PC-9 (cell line): Measurements from ENCODE around the gene GLT1D1. TPM values are rescaled to one million over a fixed set of nuclear protein-coding genes. Genes with fewer than 3 reads are reported as not detected.

Experiments used
- BruUV-seq: library from RNA; stranded (reverse); fragments of 400-500 nt; replicated peaks from 2 replicates; lab custom pipeline; 2021; lab: Mats Ljungman, UMichigan
- CTCF ChIA-PET: fragments of 300-600 bp; sonication (Branson Sonifier 250); formaldehyde crosslinking; loops from one replicate; lab custom pipeline; 2022; ENCODE audit warnings: antibody characterized with exemption; lab: Charles Lee
- POLR2A ChIA-PET: fragments of 300-600 bp; sonication (Branson Sonifier 250); formaldehyde crosslinking; loops from one replicate; lab custom pipeline; 2022; ENCODE audit warnings: antibody characterized with exemption; ENCODE audit not compliant: unreplicated experiment; lab: Charles Lee
- DNase-seq, 2 experiments: peaks; one replicate each; pipeline versions ENCODE4 v3.0.0 to v3.0.0-alpha.2; 2015 to 2022; ENCODE audit warnings: mixed read lengths in 1 of 2
- H2AFZ ChIP-seq: fragments of 200-600 bp; sonication (generic); 2 replicates; pipeline ENCODE4 v1.8.1; 2017; ENCODE audit warnings: antibody characterized with exemption
- H3F3A ChIP-seq: fragments of 200-600 bp; sonication (generic); 2 replicates; pipeline ENCODE4 v1.8.1; 2017; ENCODE audit warnings: antibody characterized with exemption, mild to moderate bottlenecking, low read depth; ENCODE audit not compliant: insufficient read depth
- H3K27ac ChIP-seq: fragments of 200-600 bp; sonication (generic); 2 replicates; pipeline ENCODE4 v1.6.1; 2016; ENCODE audit warnings: mixed run types
- H3K27me3 ChIP-seq: fragments of 200-600 bp; sonication (generic); 2 replicates; pipeline ENCODE4 v1.6.1; 2016; ENCODE audit warnings: low read depth, mixed run types; ENCODE audit not compliant: insufficient read depth
- H3K36me3 ChIP-seq: fragments of 200-600 bp; sonication (generic); 2 replicates; pipeline ENCODE4 v1.6.1; 2016; ENCODE audit warnings: low read depth, mixed run types
- H3K4me1 ChIP-seq: fragments of 200-600 bp; sonication (generic); replicated peaks from 2 replicates; pipeline ENCODE4 v1.6.1; 2016; ENCODE audit warnings: mixed run types; ENCODE audit not compliant: insufficient read depth
- H3K4me2 ChIP-seq: fragments of 200-600 bp; sonication (generic); 2 replicates; pipeline ENCODE4 v1.6.1; 2017; ENCODE audit warnings: mixed run types
- H3K4me3 ChIP-seq: fragments of 200-600 bp; sonication (generic); 2 replicates; pipeline ENCODE4 v1.6.1; 2016; ENCODE audit warnings: mixed run types
- H3K79me2 ChIP-seq: fragments of 200-600 bp; sonication (generic); 2 replicates; pipeline ENCODE4 v1.6.1; 2017; ENCODE audit warnings: low read depth, mixed run types
- H3K9me2 ChIP-seq: fragments of 200-600 bp; sonication (generic); 2 replicates; pipeline ENCODE4 v1.8.1; 2017; ENCODE audit warnings: mild to moderate bottlenecking; ENCODE audit not compliant: insufficient read depth
- H3K9me3 ChIP-seq: fragments of 200-600 bp; sonication (generic); 2 replicates; pipeline ENCODE4 v1.8.1; 2016; ENCODE audit warnings: low read depth; ENCODE audit not compliant: insufficient read depth
- H4K20me1 ChIP-seq: fragments of 200-600 bp; sonication (generic); 2 replicates; pipeline ENCODE4 v1.8.1; 2017; ENCODE audit not compliant: insufficient read depth
- EZH2 ChIP-seq: fragments of 200-600 bp; sonication (generic); IDR thresholded peaks from 2 replicates; pipeline ENCODE4 v1.8.0; 2017; ENCODE audit warnings: antibody characterized with exemption, low read depth
- intact Hi-C: fragments of 100-400 bp; cut with micrococcal nuclease; formaldehyde crosslinking; loops from one replicate; pipeline ENCODE4 v1.10.0; 2022; ENCODE audit not compliant: unreplicated experiment
- total RNA-seq: library from RNA; stranded (reverse); gene quantifications from 2 replicates; pipeline ENCODE4 v1.2.3, GENCODE V29; 2021
- TF ChIP-seq, protein P1 (sequence below): fragments of 200-600 bp; sonication (generic); conservative IDR thresholded peaks from 2 replicates; pipeline ENCODE4 v1.6.1; 2017; ENCODE audit warnings: mixed run types, antibody characterized with exemption, mild to moderate bottlenecking, moderate library complexity

The GLT1D1 gene
- total RNA-seq, 1 experiment from 2014 or later, result not detected

DNA sequence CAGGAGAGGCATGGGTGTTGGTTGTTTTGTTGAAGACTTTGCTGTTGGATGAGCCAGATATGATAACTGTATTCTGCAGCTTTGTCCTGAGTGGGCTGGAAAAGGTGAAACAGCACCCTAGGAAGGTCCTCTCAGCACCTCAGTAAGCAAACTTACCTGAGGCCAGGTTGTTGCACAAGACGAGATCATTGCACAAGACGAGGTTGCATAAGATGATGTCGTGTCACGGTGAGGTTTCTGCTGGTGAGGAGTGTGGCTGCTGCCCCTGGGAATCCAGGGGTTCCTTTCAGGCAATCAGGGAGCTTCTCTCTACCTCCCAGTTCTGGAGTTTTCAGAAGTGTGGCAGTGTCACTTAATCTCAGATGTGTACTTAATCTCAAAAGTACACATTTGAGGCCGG, 85.6 kb downstream of the GLT1D1 start:
- TF ChIP-seq, protein P1, sequence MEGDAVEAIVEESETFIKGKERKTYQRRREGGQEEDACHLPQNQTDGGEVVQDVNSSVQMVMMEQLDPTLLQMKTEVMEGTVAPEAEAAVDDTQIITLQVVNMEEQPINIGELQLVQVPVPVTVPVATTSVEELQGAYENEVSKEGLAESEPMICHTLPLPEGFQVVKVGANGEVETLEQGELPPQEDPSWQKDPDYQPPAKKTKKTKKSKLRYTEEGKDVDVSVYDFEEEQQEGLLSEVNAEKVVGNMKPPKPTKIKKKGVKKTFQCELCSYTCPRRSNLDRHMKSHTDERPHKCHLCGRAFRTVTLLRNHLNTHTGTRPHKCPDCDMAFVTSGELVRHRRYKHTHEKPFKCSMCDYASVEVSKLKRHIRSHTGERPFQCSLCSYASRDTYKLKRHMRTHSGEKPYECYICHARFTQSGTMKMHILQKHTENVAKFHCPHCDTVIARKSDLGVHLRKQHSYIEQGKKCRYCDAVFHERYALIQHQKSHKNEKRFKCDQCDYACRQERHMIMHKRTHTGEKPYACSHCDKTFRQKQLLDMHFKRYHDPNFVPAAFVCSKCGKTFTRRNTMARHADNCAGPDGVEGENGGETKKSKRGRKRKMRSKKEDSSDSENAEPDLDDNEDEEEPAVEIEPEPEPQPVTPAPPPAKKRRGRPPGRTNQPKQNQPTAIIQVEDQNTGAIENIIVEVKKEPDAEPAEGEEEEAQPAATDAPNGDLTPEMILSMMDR, result no peak
- no peak for TF ChIP-seq EZH2
- POLR2A ChIA-PET, result no interaction called here

GRCh38 chr12:128940090-128940888, 87.0 kb downstream of the GLT1D1 start:
- no peak overlapping the region for H2AFZ ChIP-seq
- H3K4me3 ChIP-seq, result no peak overlapping the region
- H3K4me2 ChIP-seq, result no peak overlapping the region
- no peaks in the 10 kb centered on the region for H3K9me3 ChIP-seq
- POLR2A ChIA-PET, result no interaction called here
- BruUV-seq, result no TSS peak
- TF ChIP-seq EZH2, result no peak
- TF ChIP-seq, protein P1, result no peak
- H3K79me2 ChIP-seq, result no peaks in the 10 kb centered on the region
- H3K4me1 ChIP-seq, result no peaks in the 10 kb centered on the region
- no peaks in the 10 kb centered on the region for H3K36me3 ChIP-seq
- no peaks in the 10 kb centered on the region for H3F3A ChIP-seq
- intact Hi-C loops, result no loop called here
- H3K27me3 ChIP-seq, result peaks cover 46% of the 10 kb centered on the region
- H3K9me2 ChIP-seq, result no peaks in the 10 kb centered on the region
- CTCF ChIA-PET, result no interaction called here
- no peak for DNase-seq
- no peak overlapping the region for H3K27ac ChIP-seq
- no peaks in the 10 kb centered on the region for H4K20me1 ChIP-seq

More for the DNA sequence above, 85.6 kb downstream of the GLT1D1 start:
- Histone ChIP-seq H3K4me1 (no peaks in the 10 kb centered on the region), H3K27me3 (peaks cover 46% of the 10 kb centered on the region), H4K20me1 (no peaks in the 10 kb centered on the region), H3K27ac (no peak overlapping the region), H3K4me2 (no peak overlapping the region), H3K79me2 (no peaks in the 10 kb centered on the region), H3F3A (no peaks in the 10 kb centered on the region), H3K9me2 (no peaks in the 10 kb centered on the region), H3K9me3 (no peaks in the 10 kb centered on the region), H3K4me3 (no peak overlapping the region), H2AFZ (no peak overlapping the region), H3K36me3 (no peaks in the 10 kb centered on the region)
- intact Hi-C loops, result no loop called here
- BruUV-seq, result no TSS peak
- CTCF ChIA-PET, result no interaction called here
- no peak for DNase-seq

DNA sequence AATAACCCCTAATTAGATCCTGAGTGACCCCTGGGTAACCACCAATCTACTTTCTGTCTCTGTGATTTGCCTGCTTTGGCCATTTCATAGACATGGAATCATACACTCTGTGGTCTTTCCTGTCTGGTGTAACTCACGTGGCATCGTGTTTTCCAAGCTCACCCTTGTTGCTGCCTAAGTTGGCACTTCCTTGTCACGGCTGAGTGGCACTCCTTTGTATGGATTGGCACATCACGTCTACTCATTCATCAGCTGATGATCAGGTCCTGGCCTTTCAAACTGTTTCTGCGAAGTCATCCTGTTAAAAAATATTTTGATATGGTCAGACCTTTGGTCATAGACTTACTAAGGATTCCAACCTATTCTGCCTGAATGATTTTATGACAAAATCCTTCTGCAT, 87.7 kb downstream of the GLT1D1 start:
- CTCF ChIA-PET, result no interaction called here
- no peak overlapping the region for H3K4me3 ChIP-seq
- no peaks in the 10 kb centered on the region for H3K9me3 ChIP-seq
- H3K36me3 ChIP-seq, result no peaks in the 10 kb centered on the region
- DNase-seq, result no peak
- no peaks in the 10 kb centered on the region for H3F3A ChIP-seq
- no peak overlapping the region for H2AFZ ChIP-seq
- TF ChIP-seq EZH2, result no peak
- TF ChIP-seq, protein P1, result no peak
- POLR2A ChIA-PET, result no interaction called here
- intact Hi-C loops, result no loop called here
- peaks cover 53% of the 10 kb centered on the region for H3K27me3 ChIP-seq
- H3K9me2 ChIP-seq, result no peaks in the 10 kb centered on the region
- H3K79me2 ChIP-seq, result no peaks in the 10 kb centered on the region
- H3K4me1 ChIP-seq, result no peaks in the 10 kb centered on the region
- no TSS peak for BruUV-seq
- H3K4me2 ChIP-seq, result no peak overlapping the region
- H4K20me1 ChIP-seq, result no peaks in the 10 kb centered on the region
- no peak overlapping the region for H3K27ac ChIP-seq
